BJ (cell line): ENCODE measurements around the gene GPSM1. TPM values are rescaled to one million over a fixed set of nuclear protein-coding genes. Genes with fewer than 3 reads are reported as not detected.

ENCODE experiments used
- CTCF ChIA-PET: fragments of 350-600 bp; formaldehyde crosslinking; extraction: SDS; loops from one replicate; lab custom pipeline; 2021; ENCODE audit warnings: antibody characterized with exemption, inconsistent platforms; lab: Yijun Ruan, JAX
- POLR2A ChIA-PET: fragments of 300-600 bp; sonication (Branson Sonifier 250); formaldehyde crosslinking; extraction: SDS; loops from one replicate; lab custom pipeline; 2021; ENCODE audit warnings: antibody characterized with exemption; lab: Charles Lee
- DNase-seq: peaks from one replicate; pipeline ENCODE4 v3.0.0-alpha.2; 2011; ENCODE audit warnings: low read depth
- H3K27me3 ChIP-seq: 2 replicates; pipeline ENCODE4 v1.6.0; 2011; ENCODE audit warnings: low read length; ENCODE audit not compliant: control insufficient read depth, insufficient read depth
- H3K36me3 ChIP-seq: 2 replicates; pipeline ENCODE4 v1.5.1; 2011; ENCODE audit warnings: low read length; ENCODE audit not compliant: control insufficient read depth, insufficient read depth
- H3K4me3 ChIP-seq: 2 replicates; pipeline ENCODE4 v1.5.1; 2011; ENCODE audit warnings: low read depth, mild to moderate bottlenecking, control low read depth, low read length
- polyA plus RNA-seq: library from polyadenylated mRNA; depleted of rRNA; stranded (reverse); fragments of >200 nt; gene quantifications from 2 replicates; pipeline ENCODE4 v1.2.3, GENCODE V29; 2011
- TF ChIP-seq, protein P1 (sequence below): IDR thresholded peaks from 2 replicates; pipeline ENCODE4 v1.5.1; 2011; ENCODE audit warnings: low read depth, mild to moderate bottlenecking, control low read depth, inconsistent platforms, low read length, moderate library complexity; ENCODE audit not compliant: insufficient read depth

Gene GPSM1
- polyA plus RNA-seq, 1 experiment: 33.1 TPM

DNA sequence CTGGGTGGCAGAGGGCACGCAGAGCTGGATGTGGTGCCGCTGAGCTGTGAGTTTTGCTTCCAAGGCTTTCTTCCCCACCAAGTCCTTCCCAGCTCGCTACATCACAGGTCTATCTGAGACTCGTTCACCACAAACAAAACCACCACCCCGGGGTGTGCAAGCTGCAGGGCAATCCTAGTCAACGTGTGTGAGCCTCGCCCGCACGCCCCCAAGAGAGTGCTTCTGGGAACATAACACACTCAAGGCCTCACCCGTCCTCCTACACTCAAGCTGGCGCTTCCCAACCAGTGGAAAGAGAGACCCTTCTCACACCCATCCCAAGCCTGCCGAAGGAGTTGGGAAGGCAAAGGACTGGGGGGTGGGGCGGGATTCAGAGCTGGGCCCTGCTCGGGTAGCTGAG is 62.1 kb downstream of the GPSM1 start:
- CTCF ChIA-PET: interaction anchor here (0.8 to 2.0 kb wide), 4 partner anchors 11 to 77 kb away, joined by 3 to 6 read pairs (median 3); no protein-coding TSS in a partner anchor
- TF ChIP-seq, protein P1, sequence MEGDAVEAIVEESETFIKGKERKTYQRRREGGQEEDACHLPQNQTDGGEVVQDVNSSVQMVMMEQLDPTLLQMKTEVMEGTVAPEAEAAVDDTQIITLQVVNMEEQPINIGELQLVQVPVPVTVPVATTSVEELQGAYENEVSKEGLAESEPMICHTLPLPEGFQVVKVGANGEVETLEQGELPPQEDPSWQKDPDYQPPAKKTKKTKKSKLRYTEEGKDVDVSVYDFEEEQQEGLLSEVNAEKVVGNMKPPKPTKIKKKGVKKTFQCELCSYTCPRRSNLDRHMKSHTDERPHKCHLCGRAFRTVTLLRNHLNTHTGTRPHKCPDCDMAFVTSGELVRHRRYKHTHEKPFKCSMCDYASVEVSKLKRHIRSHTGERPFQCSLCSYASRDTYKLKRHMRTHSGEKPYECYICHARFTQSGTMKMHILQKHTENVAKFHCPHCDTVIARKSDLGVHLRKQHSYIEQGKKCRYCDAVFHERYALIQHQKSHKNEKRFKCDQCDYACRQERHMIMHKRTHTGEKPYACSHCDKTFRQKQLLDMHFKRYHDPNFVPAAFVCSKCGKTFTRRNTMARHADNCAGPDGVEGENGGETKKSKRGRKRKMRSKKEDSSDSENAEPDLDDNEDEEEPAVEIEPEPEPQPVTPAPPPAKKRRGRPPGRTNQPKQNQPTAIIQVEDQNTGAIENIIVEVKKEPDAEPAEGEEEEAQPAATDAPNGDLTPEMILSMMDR: no peak
- no peak overlapping the region for H3K4me3 ChIP-seq
- POLR2A ChIA-PET: interaction anchor here (0.6 kb wide), 1 partner anchor 20 kb away, joined by 3 read pairs; no protein-coding TSS in a partner anchor
- DNase-seq: no peak
- H3K27me3 ChIP-seq: no peaks in the 10 kb centered on the region
- H3K36me3 ChIP-seq: peaks cover 44% of the 10 kb centered on the region

DNA sequence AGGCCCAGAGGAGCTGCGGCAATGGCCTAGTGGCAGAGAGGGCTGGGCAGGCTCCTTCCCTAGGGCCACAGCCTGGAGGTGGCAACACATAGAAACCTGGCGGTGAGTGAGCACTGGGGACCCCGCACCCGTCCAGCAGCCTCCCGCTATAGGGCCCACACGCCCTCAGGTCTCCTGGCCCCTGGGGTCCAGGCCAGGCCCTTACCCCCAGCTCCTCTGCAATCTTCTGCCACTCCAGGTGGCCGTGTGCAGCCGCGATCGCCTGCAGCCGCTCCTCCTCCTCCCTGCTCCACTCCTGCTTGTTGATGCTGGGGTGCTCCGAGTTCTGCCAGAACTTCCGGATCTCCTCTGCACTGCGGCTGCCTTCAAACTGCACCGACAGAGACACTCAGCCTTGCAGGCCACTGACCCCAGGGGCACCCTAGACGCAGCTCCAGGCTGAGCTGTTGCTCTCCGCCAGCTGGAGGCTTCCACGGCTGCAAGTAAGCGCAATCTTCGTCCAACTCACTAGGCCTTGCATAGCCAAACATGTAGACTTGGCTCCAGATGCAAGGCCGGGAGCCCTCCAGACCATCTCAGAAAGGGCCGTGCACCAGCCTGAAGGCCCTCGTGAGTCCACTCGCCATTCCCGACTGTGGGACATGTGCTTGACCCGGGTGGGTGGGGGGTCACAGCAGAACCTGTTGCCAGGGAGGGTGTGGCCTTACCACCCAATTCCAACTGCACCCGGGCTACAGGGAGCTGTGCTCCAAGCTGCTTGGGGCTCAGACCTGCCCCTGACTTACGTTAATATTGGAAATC is 64.6 kb downstream of the GPSM1 start:
- CTCF ChIA-PET: interaction anchor here (1.1 to 1.4 kb wide), 3 partner anchors 10 to 79 kb away, joined by 4 to 6 read pairs (median 4); partner anchors contain the start of gene DNLZ
- no peak for DNase-seq
- TF ChIP-seq, protein P1: no peak
- no peak overlapping the region for H3K4me3 ChIP-seq
- peaks cover 66% of the 10 kb centered on the region for H3K36me3 ChIP-seq
- POLR2A ChIA-PET: no interaction called here
- no peaks in the 10 kb centered on the region for H3K27me3 ChIP-seq

DNA sequence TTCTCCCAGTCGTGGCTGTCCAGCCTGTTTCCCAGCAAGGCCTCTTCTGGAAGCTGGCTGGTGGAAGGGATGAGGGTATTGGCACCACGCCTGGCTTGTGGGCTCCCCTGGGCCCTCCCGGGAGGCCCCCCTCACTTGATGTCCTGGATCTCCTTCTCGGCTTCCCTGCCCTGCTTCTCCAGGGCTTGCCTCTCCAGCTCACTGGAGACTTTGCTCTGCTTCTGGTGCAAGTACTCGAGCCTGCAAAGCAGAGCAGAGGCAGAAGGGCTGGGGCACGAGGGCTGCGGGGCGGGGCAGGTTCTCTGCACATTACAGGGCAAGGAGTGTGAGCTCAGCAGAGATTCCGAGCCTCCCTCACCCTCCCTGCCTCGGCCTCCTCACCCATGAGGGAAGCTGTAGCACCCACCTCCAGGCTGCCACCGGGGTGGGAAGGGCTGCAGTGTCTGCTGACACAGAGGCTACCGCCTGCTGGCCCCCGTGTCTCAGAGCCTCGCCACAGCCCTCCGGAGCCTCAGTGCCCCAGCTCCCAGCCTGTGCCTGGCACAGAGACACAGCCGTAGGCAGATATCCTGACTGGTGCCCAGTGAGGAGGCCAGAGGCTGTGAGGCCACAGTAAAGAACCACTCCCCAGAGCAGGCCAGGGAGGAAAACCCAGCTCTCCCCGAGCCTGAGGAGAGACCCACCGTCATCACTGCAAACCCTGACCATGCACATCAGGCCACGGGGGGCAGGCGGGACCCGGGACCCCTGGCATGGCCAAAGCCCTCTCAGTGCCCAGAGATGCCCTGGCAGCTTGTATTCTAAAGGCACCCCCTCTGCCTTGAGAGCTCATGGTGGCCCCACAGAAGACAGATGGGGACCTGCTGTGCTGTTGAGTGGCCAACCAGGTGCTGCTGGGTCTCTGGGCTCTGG is 65.5 kb downstream of the GPSM1 start:
- CTCF ChIA-PET: interaction anchor here (1.0 to 1.4 kb wide), 4 partner anchors 9 to 80 kb away, joined by 3 to 4 read pairs (median 4); no protein-coding TSS in a partner anchor
- POLR2A ChIA-PET: no interaction called here
- peaks cover 66% of the 10 kb centered on the region for H3K36me3 ChIP-seq
- TF ChIP-seq, protein P1: no peak
- no peak for DNase-seq
- H3K27me3 ChIP-seq: no peaks in the 10 kb centered on the region
- no peak overlapping the region for H3K4me3 ChIP-seq

DNA sequence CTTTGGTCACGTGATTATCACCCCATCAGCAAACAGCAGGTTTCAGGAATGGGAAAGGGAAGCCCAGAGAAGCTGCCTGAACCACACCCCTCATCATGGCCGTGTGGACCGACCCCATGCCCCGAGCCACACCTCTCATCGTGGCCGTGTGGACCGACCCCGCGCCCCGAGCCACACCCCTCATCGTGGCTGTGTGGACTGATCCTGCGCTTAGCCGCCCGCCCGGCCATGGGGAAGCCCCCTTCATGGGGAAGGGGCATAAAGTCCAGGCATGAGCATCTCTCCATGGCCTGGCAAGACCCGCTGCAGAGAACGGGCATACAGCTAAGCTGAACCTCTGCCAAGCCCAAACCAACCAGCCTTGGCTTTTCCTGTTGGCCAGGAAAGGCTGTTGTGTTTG is 66.2 kb downstream of the GPSM1 start:
- Histone ChIP-seq H3K27me3 (no peaks in the 10 kb centered on the region), H3K4me3 (no peak overlapping the region), H3K36me3 (peaks cover 63% of the 10 kb centered on the region)
- TF ChIP-seq, protein P1: no peak
- CTCF ChIA-PET: interaction anchor here (1.0 kb wide), 2 partner anchors 16 to 21 kb away, joined by 3 read pairs; no protein-coding TSS in a partner anchor
- POLR2A ChIA-PET: no interaction called here
- DNase-seq: no peak
